Astrocyte of the spinal cord (primary cell): Measurements from ENCODE around the gene RC3H2.
"Not testable (repeated sequence)": the region's sequence is repeated elsewhere in the genome, so short reads cannot be mapped to it uniquely, and the experiment has no call there.

Experiments used
- DNase-seq: peaks from one replicate; pipeline ENCODE4 v3.0.0; 2011; ENCODE audit warnings: low read depth, low spot score
- H3K4me3 ChIP-seq: 2 replicates; pipeline ENCODE4 v1.5.1; 2011; ENCODE audit warnings: low read depth, mild to moderate bottlenecking, low read length, moderate library complexity
- CTCF ChIP-seq: IDR thresholded peaks from 2 replicates; pipeline ENCODE4 v1.5.1; 2012; ENCODE audit warnings: low read depth, mild to moderate bottlenecking, low read length, inconsistent platforms
- in situ Hi-C: cut with HindIII; loops from 2 replicates; pipeline ENCODE4 v1.10.0; 2017; ENCODE audit warnings: low sequenced_read_pairs

The RC3H2 gene

GRCh38 chr9:122848256-122848943 lies 56.8 kb downstream of the RC3H2 start:
- H3K4me3 ChIP-seq, result no peak overlapping the region
- no peak for TF ChIP-seq CTCF
- no peak for DNase-seq
- in situ Hi-C loops, result no loop called here

DNA sequence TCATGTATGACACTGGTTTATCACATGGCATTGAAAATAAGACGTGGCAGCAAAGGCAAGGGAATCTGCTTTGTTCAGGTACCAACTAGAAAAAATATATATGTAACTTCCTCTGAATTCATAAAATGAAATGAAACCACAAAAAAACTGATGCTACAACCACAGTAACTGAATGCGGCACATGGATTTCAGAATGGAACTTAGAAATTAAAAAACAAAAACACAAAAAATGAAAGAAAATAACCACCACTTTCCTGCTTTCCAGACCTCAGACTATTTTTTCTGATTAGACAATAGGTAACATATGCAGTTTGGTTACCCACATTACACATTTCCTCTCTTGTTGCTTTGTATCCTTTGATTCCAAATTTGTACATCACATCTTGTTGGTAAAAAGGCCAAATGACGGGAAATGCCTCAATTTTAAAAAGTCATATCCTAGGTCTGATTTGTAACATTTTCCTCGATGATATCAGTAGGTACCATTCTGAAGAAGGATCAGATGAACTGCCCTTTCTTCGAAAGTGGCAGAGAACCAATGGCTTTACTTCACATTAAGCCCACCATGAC lies 58.7 kb downstream of the RC3H2 start:
- in situ Hi-C loops, result no loop called here
- no peak overlapping the region for H3K4me3 ChIP-seq
- no peak for TF ChIP-seq CTCF
- no peak for DNase-seq

- no peak overlapping the region for H3K4me3 ChIP-seq
- no peak for TF ChIP-seq CTCF
- in situ Hi-C loops, result no loop called here
- DNase-seq, result no peak
Observed at GRCh38 chr9:122845116-122845515, 60.0 kb downstream of the RC3H2 start.

GRCh38 chr9:122844137-122844536 lies 61.0 kb downstream of the RC3H2 start:
- in situ Hi-C loops, result no loop called here
- no peak overlapping the region for H3K4me3 ChIP-seq
- no peak for TF ChIP-seq CTCF
- DNase-seq, result no peak

DNA sequence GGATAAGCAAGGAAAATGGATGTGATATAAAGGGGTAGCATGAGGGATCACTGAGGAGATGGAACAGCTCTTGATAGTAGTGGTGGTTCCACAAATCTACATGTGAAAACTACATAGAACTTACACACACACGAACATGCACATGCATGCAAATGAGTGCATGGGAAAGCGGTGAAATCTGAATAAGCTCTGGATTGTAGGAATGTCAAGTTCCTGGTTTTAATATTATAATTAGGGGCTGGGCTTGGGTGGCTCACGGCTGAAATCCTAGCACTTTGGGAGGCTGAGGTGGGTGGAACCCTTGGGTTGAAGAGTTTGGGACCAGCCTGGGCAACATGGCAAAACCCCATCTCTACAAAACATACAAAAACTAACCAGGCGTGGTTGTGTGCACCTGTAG lies 63.7 kb downstream of the RC3H2 start:
- no peak for DNase-seq
- H3K4me3 ChIP-seq, result no peak overlapping the region
- no peak for TF ChIP-seq CTCF
- in situ Hi-C loops, result no loop called here

DNA sequence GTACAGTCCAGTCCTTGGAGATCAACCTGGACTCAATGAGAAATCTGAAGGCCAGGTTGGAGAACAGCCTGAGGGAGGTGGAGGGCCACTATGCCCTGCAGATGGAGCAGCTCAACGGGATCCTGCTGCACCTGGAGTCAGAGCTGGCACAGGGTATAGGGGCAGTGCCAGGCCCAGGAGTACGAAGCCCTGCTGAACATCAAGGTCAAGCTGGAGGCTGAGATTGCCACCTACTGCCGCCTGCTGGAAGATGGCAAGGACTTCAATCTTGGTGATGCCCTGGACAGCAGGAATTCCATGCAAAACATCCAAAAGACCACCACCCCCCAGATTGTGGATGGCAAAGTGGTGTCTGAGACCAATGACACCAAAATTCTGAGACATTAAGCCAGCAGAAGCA lies 66.7 kb downstream of the RC3H2 start:
- DNase-seq, H3K4me3 ChIP-seq, in situ Hi-C loops: not testable (repeated sequence)

- TF ChIP-seq CTCF, result no peak
- DNase-seq, result no peak
- in situ Hi-C loops, result no loop called here
- H3K4me3 ChIP-seq, result no peak overlapping the region
Observed at GRCh38 chr9:122837266-122837850, 67.8 kb downstream of the RC3H2 start.
